Measurements from ENCODE around the gene PLPP3.

PLPP3 gene

DNA sequence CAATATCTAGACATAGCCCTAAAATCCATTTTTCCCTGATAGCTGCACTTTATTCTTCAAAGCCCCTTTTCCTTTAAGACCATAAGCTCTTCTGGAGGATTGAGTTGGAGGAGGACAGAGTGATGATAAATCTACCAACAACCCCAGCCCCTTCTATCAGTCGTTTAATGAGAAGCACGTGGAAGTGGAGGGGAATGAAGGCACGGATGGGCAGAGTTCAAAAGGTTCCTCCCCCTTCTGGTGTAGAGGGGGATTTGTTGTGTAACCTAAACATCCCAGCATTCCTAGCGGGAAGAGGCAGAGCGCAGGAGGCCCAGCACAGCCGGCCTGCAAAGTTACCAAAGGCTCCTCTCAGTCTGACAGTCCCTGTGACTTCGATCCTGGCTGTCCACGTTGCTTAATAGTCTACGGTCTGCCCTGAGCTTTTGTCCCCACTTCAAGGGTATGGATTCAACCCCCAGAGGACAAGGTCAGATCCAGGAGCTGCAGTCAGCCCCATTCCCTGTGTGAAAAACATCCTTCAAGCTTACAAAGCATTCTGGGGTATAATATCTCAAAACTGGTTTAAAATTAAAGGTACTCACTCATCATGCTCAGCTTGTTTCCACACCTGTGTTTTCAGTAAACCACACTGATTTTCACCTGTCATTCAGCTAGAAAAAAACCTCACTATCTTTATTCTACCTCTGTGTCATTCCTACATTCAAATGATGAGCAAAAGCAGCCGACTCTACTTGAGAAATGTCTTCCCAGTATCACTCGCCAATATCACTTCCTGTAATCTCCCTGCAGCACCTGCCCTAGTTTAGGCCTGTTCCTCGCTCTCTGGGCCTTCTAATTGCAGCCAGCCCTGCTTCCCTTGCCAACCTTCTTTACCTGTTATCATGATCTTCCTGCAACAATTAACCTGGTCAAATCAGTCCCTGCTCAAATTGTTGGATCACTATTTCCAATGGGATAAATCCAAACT lies 117.9 kb downstream of the PLPP3 start:
- no peak overlapping the region for H3K27ac ChIP-seq
- TF ChIP-seq ZFX (IDR thresholded peaks at IDR 0.05; ENCODE audit: borderline replicate concordance), result no peak
- TF ChIP-seq, protein P1, sequence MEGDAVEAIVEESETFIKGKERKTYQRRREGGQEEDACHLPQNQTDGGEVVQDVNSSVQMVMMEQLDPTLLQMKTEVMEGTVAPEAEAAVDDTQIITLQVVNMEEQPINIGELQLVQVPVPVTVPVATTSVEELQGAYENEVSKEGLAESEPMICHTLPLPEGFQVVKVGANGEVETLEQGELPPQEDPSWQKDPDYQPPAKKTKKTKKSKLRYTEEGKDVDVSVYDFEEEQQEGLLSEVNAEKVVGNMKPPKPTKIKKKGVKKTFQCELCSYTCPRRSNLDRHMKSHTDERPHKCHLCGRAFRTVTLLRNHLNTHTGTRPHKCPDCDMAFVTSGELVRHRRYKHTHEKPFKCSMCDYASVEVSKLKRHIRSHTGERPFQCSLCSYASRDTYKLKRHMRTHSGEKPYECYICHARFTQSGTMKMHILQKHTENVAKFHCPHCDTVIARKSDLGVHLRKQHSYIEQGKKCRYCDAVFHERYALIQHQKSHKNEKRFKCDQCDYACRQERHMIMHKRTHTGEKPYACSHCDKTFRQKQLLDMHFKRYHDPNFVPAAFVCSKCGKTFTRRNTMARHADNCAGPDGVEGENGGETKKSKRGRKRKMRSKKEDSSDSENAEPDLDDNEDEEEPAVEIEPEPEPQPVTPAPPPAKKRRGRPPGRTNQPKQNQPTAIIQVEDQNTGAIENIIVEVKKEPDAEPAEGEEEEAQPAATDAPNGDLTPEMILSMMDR (IDR thresholded peaks at IDR 0.05), result no peak

DNA sequence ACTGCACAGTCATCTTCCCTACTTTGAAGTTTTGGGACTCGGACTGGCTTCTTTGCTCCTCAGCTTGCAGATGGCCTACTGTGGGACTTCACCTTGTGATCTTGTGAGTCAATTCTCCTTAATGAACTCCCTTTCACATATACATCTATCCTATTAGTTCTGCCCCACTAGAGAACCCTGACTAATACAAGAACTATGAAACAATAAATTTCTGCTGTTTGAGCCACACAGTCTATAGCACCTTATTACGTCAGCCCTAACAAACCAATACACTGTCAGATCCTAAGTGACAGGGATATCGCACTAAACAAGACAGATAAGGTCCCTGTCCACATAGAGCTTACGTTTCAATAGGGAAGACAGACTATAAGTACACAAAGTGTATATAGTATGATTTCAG lies 120.1 kb downstream of the PLPP3 start:
- H3K27ac ChIP-seq, result no peak overlapping the region
- TF ChIP-seq, protein P1 (IDR thresholded peaks at IDR 0.05), result no peak
- no peak for TF ChIP-seq ZFX (IDR thresholded peaks at IDR 0.05; ENCODE audit: borderline replicate concordance)

DNA sequence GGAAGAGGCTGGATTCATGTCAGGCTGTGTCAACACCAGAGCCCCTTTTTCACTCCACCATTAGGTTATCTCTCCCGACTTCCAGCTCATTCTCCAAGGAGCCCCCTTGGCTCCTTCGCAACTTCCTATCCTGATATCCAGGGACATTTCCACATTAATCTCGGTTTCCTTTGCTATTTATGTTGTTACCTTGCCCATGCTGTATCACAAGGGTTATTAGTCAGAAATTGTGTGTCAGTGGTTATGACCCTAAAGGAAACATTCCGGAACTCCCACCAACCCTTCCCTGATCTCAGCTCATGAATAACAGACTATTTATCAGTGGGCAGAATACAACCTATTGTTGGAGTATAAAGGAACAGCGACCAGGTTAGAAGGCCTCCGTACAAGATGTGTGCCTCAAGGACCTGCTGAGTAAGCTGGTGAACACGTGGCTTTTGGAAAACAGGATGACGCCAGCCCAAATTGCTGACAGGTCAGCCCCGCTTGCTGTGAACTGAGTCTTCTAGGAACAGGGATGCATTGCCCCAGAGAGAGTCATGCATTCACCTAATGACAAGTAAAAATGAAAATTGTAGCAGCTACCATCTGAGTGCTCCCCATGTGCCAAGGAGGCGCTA lies 121.5 kb downstream of the PLPP3 start:
- H3K27ac ChIP-seq, result no peak overlapping the region
- TF ChIP-seq ZFX (IDR thresholded peaks at IDR 0.05; ENCODE audit: borderline replicate concordance), result no peak

DNA sequence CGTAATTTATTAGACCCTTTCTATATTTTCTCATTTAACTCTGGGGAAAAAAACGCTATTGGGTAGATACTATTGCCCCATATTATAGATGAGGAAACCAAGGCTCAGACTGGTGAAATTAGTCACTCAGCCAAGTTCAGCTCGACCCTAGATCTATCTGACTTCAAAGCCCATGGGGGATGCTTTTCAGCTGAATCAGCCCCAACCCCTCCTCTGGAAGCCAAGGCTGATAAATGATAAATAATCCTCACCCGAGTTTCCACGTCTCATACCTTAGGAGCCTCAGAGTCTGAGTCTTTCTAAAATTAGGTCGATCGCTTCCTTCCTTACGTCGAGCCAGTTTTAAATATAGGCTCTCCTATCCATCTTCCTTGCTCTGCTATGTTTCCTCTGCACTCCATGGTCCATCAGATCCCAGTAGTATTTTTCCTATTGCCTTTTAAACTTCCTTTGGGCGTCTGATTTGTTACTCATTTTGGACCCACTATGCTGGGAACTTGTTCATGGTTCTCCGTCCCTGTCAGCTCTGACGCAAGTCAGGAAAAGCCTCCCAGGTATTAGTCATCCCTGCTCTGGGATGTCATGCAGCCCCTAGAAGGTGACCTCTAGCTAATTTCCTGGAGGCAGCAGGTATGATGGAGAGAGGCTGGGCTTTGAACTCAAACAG lies 122.8 kb downstream of the PLPP3 start:
- no peak overlapping the region for H3K27ac ChIP-seq
- TF ChIP-seq, protein P1 (IDR thresholded peaks at IDR 0.05), result no peak
- TF ChIP-seq ZFX (IDR thresholded peaks at IDR 0.05; ENCODE audit: borderline replicate concordance), result no peak

DNA sequence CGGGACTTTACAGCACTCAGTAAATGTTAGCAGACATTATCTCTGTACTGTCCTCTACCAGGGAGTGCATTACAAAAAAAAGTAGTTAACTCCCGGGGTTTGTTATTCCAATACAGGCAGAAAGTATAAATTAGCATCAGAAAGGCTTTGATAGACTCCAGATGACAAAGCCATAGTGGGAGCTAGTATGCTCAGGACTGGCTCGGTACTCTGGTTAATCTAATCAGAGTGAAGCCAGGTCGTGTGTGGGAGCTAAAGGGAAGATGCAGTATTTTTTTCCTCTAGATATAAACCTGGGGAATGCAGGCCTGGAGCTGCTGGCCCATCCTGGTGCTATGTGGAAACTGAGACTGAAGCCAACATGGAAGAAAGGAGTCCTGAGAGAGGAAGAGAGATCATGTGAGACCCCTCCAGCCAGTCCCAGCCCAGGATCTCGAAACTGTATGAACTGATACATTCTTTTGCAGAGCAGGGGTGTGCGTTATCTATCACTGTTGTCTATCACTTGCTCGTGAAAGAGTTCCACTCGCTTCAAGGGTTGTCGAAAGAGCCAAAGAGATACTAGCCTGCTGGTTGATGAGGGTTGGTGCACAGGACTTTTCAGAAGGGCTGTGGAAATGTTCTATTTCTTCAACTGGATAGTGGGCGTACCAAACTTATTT lies 125.8 kb downstream of the PLPP3 start:
- TF ChIP-seq ZFX (IDR thresholded peaks at IDR 0.05; ENCODE audit: borderline replicate concordance), result no peak
- TF ChIP-seq, protein P1 (IDR thresholded peaks at IDR 0.05), result no peak

DNA sequence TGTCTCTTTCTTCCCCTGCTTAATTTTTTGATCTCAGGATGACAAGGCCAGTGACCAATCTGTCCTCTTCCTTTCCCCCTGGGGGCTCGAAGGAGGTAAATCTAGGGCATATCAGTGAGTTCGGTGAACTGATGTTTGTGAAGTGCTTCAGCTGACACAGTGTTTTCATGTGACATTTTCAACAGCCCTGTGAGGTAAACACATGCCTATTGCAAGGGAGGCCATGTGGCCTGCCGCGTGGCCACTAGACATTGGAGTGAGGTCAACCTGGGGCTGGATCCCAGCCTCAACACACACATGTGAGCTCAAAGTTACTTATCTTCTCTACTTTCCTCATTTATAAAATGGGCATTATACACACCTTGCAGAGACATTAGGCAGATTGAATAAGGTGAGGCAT lies 126.3 kb downstream of the PLPP3 start:
- TF ChIP-seq, protein P1 (IDR thresholded peaks at IDR 0.05), result no peak
- no peak for TF ChIP-seq ZFX (IDR thresholded peaks at IDR 0.05; ENCODE audit: borderline replicate concordance)
- no peak overlapping the region for H3K27ac ChIP-seq

More for the DNA sequence above, 125.8 kb downstream of the PLPP3 start:
- H3K27ac ChIP-seq, result no peak overlapping the region

All from 22Rv1 (cell line).